Activated CD4-positive, alpha-beta T cell treated with anti-CD3 and anti-CD28 coated beads, Interleukin-2, amount 50 U/mL, for 24 hours (primary cell): ENCODE results near the gene ACOX1.
A peak's percentile ranks its signal among the peaks of the same experiment; 100 is the strongest.
"Not testable (repeated sequence)": the region's sequence is repeated elsewhere in the genome, so short reads cannot be mapped to it uniquely, and the experiment has no call there.

Experiments used
- DNase-seq, 2 donors: peaks; one replicate each; pipeline ENCODE4 v3.0.0-alpha.2; 2020; ENCODE audit warnings: low read depth in 1 of 2, low spot score in 1 of 2

Gene ACOX1

DNA sequence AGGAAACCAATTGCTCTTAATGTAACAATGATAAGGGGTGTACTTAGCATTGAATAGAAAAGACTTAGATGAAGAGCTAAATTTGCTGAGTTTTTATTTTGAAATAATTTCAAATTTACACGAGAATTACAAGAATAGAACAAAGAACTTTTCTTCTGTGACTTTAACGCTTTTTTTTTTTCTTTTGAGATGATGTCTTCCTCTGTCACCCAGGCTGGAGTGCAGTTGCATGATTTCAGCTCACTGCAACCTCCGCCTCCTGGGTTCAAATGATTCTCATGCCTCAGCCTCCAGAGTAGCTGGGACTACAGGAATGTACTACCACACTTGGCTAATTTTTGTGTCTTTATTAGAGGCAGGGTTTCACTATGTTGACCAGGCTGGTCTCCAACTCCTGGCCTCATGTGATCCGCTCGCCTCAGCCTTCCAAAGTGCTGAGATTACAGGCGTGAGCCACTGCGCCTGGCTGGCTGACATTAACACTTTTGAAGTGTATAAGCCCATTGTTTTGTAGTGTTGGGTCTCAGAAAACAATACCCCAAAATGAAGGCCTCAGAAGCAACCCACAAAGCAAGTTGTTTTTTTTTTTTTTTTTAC lies 2.2 kb upstream of the ACOX1 start:
- DNase-seq, result no peak

DNA sequence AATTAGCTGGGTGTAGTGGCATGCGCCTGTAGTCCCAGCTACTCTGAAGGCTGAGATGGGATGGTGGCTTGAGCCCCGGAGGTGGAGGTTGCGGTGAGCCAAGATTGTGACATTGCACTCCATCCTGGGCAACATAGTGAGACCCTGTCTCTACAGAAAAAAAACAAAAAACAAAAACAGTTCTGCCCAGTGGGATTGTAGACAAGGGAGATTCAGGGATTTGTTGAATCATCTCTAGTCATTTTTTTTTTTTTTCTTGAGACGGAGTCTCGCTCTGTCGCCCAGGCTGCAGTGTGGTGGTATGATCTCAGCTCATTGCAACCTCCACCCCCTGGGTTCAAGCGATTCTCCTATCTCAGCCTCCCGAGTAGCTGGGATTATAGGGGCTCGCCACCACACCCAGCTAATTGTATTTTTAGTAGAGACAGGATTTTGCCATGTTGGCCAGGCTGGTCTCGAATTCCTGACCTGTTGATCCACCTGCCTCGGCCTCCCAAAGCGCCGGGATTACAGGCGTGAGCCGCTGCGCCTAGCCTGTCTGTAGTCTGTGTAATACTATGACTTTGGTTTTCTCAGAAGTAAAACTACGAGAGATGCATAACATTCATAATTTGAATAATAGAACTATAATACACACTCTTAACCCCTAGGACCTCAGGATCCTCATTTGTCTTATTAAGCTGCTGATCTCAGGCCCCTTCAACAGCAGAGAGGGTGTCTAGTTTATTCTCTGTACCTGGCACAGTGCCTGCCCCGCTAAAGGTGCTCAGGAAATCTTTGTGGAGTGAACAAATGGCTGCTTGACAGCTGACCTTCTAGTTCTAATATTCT lies 1.4 kb upstream of the ACOX1 start:
- DNase-seq, result no peak

- DNase-seq, result no peak
Measured at GRCh38 chr17:75979705-75980187, 780 bp upstream of the ACOX1 start.

DNA sequence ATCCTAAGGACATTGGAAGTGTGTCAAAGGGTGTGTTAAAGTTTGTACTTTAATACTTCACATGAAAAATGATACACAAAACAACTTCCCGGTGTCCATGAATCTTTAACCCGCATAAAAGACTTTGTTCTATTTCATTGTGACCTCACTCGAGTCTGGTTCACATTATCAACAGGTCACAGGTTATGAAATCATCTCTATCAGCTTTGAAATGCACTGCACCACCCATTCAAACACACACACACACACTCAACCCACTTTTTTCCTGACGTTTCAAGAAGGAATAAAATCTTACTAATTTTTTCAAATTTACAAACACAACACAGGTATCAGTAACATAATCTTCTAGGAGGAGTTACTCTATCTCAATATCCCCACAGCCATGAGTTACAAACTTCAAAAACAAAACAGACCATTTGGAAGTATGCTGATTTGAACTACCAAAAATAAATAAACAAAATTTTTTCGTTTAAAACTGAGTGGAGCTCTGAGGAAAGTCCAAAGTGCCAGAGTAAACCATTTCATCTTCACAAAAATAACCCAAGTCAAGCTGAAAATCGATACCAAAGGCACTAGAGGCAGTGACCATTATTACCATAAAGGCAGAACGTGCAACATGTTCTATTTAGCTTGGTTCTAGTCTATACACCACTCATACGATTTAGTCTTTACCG lies 2.7 kb downstream of the ACOX1 start:
- DNase-seq, result no peak

DNA sequence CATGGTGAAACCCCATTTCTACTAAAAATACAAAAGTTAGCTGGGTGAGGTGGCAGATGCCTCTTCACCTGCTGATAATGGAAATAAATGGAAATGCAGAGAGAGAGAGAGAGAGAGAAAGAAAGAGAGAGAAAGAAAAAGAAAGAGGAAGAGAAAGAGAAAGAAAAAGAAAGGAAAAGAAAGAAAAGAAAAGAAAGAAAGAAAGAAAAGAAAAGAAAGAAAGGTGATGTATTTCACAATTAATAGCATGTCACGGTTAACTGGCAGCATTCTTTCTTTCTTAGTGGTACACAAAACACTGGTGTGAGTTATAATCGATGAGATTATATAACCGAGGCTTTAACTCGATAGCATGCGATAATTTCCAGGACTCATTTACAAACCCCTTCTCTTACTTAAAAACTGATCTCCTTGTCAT lies 3.2 kb downstream of the ACOX1 start:
- no peak for DNase-seq

- DNase-seq, result not testable (repeated sequence)
Measured at GRCh38 chr17:75975187-75975586, 3.8 kb downstream of the ACOX1 start.

- DNase-seq, result no peak
Measured at GRCh38 chr17:75970626-75971025, 8.3 kb downstream of the ACOX1 start.

- no peak for DNase-seq
Measured at GRCh38 chr17:75970011-75970523, 8.9 kb downstream of the ACOX1 start.

- not testable (repeated sequence) for DNase-seq
Measured at GRCh38 chr17:75969044-75969443, 9.9 kb downstream of the ACOX1 start.

- DNase-seq, result no peak
Measured at GRCh38 chr17:75965468-75965867, 13.5 kb downstream of the ACOX1 start.

DNA sequence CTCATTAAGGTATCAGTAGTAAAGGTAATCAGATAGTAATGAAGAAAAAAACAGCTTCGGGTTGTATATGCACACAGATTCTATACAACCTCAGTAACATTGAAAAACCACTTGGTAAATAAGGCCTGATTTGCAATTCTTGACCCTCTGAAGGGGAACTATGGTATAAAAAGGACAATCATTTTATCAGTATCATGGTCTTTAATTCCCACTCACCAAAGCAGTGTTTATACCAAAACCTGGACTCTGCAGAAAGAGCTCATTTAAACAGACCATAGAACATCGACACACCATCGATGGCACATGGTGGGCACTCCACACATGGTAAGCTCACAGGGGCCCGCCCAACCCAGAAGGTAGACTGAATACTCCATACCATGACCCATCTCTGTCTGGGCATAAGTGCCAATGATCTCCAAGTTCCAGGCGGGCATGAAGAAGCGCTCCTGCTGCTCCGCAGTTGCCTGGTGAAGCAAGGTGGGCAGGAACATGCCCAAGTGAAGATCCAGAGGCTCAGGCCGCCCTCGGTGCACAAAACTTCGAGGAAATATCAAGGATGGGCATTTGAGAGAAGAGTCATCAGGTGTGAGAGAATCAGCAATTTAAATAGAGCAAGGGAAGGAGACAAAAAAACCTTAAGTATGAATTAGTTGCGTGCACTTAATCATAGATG lies 19.0 kb downstream of the ACOX1 start:
- no peak for DNase-seq

- no peak for DNase-seq
Measured at GRCh38 chr17:75959051-75959838, 19.7 kb downstream of the ACOX1 start.

DNA sequence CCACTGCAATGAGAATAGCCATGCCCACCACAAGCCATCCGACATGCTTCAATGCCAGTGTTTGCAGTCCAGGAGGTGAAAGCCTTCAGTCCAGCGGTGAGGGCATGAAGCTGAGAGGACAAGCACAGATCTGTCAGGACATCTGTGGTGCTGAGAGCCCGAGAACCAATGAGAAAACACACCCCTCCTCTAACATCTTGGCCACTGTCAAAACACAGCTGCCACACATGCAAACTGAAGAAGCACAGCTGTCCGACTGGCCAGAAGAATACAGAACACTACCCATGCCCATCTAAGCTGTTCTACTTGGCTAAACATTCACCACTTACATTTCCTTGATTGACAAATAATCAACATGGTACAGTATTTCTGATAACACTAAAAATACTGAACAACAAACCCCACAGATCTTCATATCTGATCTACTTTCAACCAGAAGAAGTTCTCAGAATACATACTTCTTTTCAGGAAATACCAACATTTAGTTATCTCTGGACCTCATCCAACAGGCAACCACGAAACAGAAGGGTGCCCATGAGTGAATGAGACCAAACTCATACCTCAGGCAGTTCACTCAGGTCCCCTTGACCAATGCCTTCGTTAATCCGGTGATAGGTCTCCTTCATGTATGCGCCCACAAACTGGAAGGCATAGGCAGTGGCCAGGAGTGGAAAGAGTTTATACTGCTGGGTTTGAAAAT lies 28.0 kb downstream of the ACOX1 start:
- no peak for DNase-seq

DNA sequence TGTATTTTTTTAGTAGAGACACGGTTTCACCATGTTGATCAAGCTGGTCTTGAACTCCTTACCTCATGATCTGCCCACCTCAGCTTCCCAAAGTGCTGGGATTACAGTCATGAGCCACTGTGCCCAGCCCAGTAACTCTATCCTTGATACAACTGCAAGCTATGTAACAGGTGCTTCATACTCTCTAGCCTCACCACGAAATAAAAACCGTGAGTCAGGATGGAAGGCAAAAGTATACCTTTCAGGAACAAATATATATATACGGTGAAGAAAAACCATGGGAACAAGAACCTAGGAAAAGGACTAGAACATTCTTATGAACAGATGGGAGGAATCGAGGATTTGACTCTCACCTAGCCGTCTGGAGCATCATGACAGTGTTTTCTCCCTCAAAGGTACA lies 28.5 kb downstream of the ACOX1 start:
- no peak for DNase-seq

GRCh38 chr17:75945211-75945610 lies 33.8 kb downstream of the ACOX1 start:
- no peak for DNase-seq

DNA sequence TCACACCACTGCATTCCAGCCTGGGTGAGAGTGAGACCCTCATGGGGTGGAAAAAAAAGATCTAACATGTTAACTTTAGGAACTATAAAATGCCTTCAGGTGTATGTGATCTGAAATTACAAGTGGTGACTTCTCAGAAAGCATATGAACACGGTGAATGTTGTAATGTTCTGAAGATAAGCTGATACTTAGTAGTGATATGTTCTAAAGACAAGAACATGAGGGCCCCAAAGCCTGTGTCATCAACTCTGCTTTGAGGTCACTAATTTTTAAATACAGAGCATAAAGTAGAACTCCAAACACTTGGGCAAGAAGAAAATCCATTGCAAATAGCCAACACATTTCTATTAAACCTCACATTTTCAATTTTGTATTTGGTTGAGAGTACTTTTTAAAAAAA lies 35.5 kb downstream of the ACOX1 start:
- no peak for DNase-seq

DNA sequence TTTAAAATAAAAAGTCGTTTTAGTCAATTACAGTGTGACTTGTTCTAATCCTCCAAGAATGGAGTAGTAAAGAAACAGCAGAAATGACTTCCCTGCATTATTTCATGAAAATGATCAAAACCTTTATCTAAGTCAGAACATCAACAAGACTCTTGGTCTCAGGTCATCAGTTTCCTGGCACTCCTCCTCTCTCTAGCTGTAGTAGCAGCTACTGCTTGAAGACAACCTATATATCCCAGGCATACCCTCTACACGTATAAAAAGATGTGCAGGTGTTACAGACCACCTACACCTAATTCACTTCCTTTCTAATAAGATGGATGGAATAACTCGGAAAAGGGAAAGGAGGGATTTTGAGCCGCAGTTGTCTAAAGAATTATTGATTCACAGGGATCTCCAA lies 36.5 kb downstream of the ACOX1 start:
- DNase-seq, result no peak

DNA sequence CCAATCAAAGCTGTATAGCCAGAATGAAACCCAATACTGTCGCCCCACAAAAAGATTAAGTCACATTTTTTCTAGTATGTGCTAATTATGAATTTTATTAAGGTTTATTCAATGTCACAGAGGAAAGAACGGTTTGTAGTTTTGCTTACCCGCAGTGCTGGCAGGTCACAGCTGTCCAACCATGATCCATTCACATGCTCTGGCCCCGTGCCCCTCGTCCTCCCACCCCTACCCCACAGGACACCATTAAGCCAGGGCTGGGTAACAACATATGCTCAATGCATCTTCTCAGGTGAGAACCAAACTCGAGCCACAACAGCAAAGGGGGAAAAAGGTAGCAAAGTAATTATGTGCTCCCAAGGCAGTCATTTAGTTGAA lies 37.5 kb downstream of the ACOX1 start:
- no peak for DNase-seq

- DNase-seq, result peak; percentile 72 to 86
Measured at GRCh38 chr17:75940727-75941441, 38.1 kb downstream of the ACOX1 start, which contains the start of gene FBF1. Gene FBF1, minus strand, starts transcription at chr17:75941042. Its CDS starts 2,893 bp downstream, at chr17:75938149.
